K562 (cell line): Measurements from ENCODE around the gene LAT. TPM values are rescaled to one million over a fixed set of nuclear protein-coding genes. Genes with fewer than 3 reads are reported as not detected.

ENCODE experiments used
- ATF1 ChIP-seq, 2 experiments: fragments of 450-650 bp in 1 of 2; IDR thresholded peaks; 2 replicates each; pipeline ENCODE4 v1.6.1; 2016; ENCODE audit warnings: missing compliant biosample characterization in 1 of 2, missing genetic modification characterization in 1 of 2
- BRD9 ChIP-seq: fragments of 450-650 bp; IDR thresholded peaks from 2 replicates; pipeline ENCODE4 v1.6.1; 2018; ENCODE audit warnings: low read depth; ENCODE audit not compliant: partially characterized antibody
- CBX1 ChIP-seq: sonication (generic); IDR thresholded peaks from 2 replicates; pipeline ENCODE4 v1.6.1; 2016; ENCODE audit warnings: antibody characterized with exemption, low read depth, mild to moderate bottlenecking
- CBX3 ChIP-seq, 2 experiments: IDR thresholded peaks; 1 replicate in 1 of 2; 2 replicates in 1 of 2; pipeline ENCODE4 v1.6.1; 2012; ENCODE audit warnings: inconsistent platforms in 2 of 2, low read length in 2 of 2, borderline replicate concordance in 1 of 2, control low read depth in 1 of 2
- CHD4 ChIP-seq: fragments of 200-600 bp; sonication (generic); IDR thresholded peaks from 3 replicates; pipeline ENCODE4 v1.6.1; 2012; ENCODE audit warnings: low read depth, mild to moderate bottlenecking, mixed read lengths, low read length, inconsistent platforms; ENCODE audit not compliant: insufficient read depth, insufficient replicate concordance, poor library complexity, severe bottlenecking
- CREB5 ChIP-seq: fragments of 250-450 bp; sonication (Bioruptor Pico); IDR thresholded peaks from 2 replicates; pipeline ENCODE4 v1.5.0; 2020; ENCODE audit warnings: mild to moderate bottlenecking
- KLF16 ChIP-seq: IDR thresholded peaks from 2 replicates; pipeline ENCODE4 v1.6.1; 2016; ENCODE audit warnings: antibody characterized with exemption
- MAFG ChIP-seq: fragments of 450-650 bp; conservative IDR thresholded peaks from 2 replicates; pipeline ENCODE4 v1.6.1; 2016; ENCODE audit warnings: missing genetic modification characterization, missing compliant biosample characterization
- MAX ChIP-seq: sonication (generic); formaldehyde crosslinking; IDR thresholded peaks from 2 replicates; pipeline ENCODE4 v1.9.0; 2022; ENCODE audit warnings: mild to moderate bottlenecking, missing genetic modification reagents
- NFIC ChIP-seq: fragments of 450-650 bp; IDR thresholded peaks from 2 replicates; pipeline ENCODE4 v1.6.1; 2017; ENCODE audit warnings: mild to moderate bottlenecking, inconsistent platforms
- SMC3 ChIP-seq: conservative IDR thresholded peaks from 2 replicates; pipeline ENCODE4 v1.6.1; 2011; ENCODE audit warnings: low read depth, low read length, improper control_type of control experiment; ENCODE audit not compliant: insufficient read depth
- SP1 ChIP-seq: sonication (generic); formaldehyde crosslinking; IDR thresholded peaks from 2 replicates; pipeline ENCODE4 v1.8.1; 2022; ENCODE audit warnings: mild to moderate bottlenecking, missing genetic modification reagents
- TAF15 ChIP-seq: fragments of 200-400 bp; formaldehyde crosslinking; IDR thresholded peaks from 2 replicates; pipeline ENCODE4 v1.6.1; 2017; ENCODE audit warnings: mild to moderate bottlenecking, low read depth, low read length, moderate library complexity
- XRCC3 ChIP-seq: fragments of 450-650 bp; IDR thresholded peaks from 2 replicates; pipeline ENCODE4 v1.6.1; 2017; ENCODE audit warnings: mild to moderate bottlenecking, moderate library complexity
- ZBTB7A ChIP-seq: IDR thresholded peaks from 2 replicates; pipeline ENCODE4 v1.6.1; 2011; ENCODE audit warnings: low read depth, mild to moderate bottlenecking, low read length, moderate library complexity, borderline replicate concordance; ENCODE audit not compliant: control insufficient read depth
- polyA plus RNA-seq, 8 experiments: library from polyadenylated mRNA; depleted of rRNA in 4 of 8; stranded (reverse) in 5 of 8; unstranded in 3 of 8; fragments of >200 nt; fragmentation: Nextera tagmentation in 2 of 8; fragmentation: Illumina TruSeq in 1 of 8; extraction: Ambion mirVana in 2 of 8; extraction: Trizol in 1 of 8; gene quantifications; 2 replicates each; pipeline versions ENCODE4 v1.2.1 to v1.2.3, GENCODE V29; 2011 to 2014; ENCODE audit warnings: inconsistent platforms in 1 of 8, missing spikeins in 1 of 8
- total RNA-seq, 7 experiments: library from RNA; depleted of rRNA in 6 of 7; stranded (reverse); fragments of >200 nt in 6 of 7; fragmentation: Illumina TruSeq in 2 of 7; extraction: Trizol in 2 of 7; gene quantifications; 2 replicates each; pipeline versions ENCODE4 v1.2.1 to v1.2.3, GENCODE V29; 2011 to 2021; ENCODE audit warnings: low replicate concordance in 1 of 7
- TF ChIP-seq, protein P1 (sequence below): fragments of 450-650 bp; IDR thresholded peaks from 2 replicates; pipeline ENCODE4 v1.6.1; 2016; ENCODE audit warnings: mild to moderate bottlenecking
- TF ChIP-seq, protein P2 (sequence below): fragments of 450-650 bp; IDR thresholded peaks from 2 replicates; pipeline ENCODE4 v1.6.1; 2014; ENCODE audit warnings: low read depth, mild to moderate bottlenecking, moderate library complexity, borderline replicate concordance
- TF ChIP-seq, protein P3 (sequence below): IDR thresholded peaks from 2 replicates; pipeline ENCODE4 v1.6.1; 2011; ENCODE audit warnings: borderline replicate concordance, low read depth, mild to moderate bottlenecking, moderate library complexity, low read length; ENCODE audit not compliant: insufficient read depth, poor library complexity, severe bottlenecking

The LAT gene
- total and polyA plus RNA-seq, 9 of the 15 experiments (the other 6 are each of a cell fraction or from before 2014, with no cell fraction given) = 0.40 to 4.2 (median 1.3) TPM

GRCh38 chr16:28981517-28981916 is 3.3 kb upstream of the LAT start (continued):
- TF ChIP-seq, protein P1, sequence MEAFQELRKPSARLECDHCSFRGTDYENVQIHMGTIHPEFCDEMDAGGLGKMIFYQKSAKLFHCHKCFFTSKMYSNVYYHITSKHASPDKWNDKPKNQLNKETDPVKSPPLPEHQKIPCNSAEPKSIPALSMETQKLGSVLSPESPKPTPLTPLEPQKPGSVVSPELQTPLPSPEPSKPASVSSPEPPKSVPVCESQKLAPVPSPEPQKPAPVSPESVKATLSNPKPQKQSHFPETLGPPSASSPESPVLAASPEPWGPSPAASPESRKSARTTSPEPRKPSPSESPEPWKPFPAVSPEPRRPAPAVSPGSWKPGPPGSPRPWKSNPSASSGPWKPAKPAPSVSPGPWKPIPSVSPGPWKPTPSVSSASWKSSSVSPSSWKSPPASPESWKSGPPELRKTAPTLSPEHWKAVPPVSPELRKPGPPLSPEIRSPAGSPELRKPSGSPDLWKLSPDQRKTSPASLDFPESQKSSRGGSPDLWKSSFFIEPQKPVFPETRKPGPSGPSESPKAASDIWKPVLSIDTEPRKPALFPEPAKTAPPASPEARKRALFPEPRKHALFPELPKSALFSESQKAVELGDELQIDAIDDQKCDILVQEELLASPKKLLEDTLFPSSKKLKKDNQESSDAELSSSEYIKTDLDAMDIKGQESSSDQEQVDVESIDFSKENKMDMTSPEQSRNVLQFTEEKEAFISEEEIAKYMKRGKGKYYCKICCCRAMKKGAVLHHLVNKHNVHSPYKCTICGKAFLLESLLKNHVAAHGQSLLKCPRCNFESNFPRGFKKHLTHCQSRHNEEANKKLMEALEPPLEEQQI = 0 out of 2 replicates have a peak, but pooled peaks have one; percentile 17
- TF ChIP-seq SMC3 (peak; percentile 28; the same call in 1 of the 2 replicates), CHD4 (peak; percentile 12), XRCC3 (no peak), ATF1 (CRISPR knock-in tag; IDR thresholded peaks at IDR 0.05) (no peak), ATF1 (tag; IDR thresholded peaks at IDR 0.05) (0 out of 2 replicates have a peak, but pooled peaks have one; percentile 10), NFIC (peak; percentile 31; the same call in 1 of the 2 replicates), CREB5 (CRISPR knock-in tag) (no peak), SP1 (0 out of 2 replicates have a peak, but pooled peaks have one; percentile 50), MAX (no peak), KLF16 (0 out of 2 replicates have a peak, but pooled peaks have one; percentile 8), TAF15 (no peak), MAFG (no peak), ZBTB7A (peak; percentile 59; the same call in 1 of the 2 replicates), BRD9 (no peak), CBX3 (IDR thresholded peaks at IDR 0.05; ENCODE audit: borderline replicate concordance in 1 of 2, low read length in 2 of 2) (peak in 1 of 2 experiments; percentile 94; a peak in 2 of 3 replicates), CBX1 (0 out of 2 replicates have a peak, but pooled peaks have one; percentile 66)
- TF ChIP-seq, protein P2, sequence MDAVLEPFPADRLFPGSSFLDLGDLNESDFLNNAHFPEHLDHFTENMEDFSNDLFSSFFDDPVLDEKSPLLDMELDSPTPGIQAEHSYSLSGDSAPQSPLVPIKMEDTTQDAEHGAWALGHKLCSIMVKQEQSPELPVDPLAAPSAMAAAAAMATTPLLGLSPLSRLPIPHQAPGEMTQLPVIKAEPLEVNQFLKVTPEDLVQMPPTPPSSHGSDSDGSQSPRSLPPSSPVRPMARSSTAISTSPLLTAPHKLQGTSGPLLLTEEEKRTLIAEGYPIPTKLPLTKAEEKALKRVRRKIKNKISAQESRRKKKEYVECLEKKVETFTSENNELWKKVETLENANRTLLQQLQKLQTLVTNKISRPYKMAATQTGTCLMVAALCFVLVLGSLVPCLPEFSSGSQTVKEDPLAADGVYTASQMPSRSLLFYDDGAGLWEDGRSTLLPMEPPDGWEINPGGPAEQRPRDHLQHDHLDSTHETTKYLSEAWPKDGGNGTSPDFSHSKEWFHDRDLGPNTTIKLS = no peak
- TF ChIP-seq, protein P3, sequence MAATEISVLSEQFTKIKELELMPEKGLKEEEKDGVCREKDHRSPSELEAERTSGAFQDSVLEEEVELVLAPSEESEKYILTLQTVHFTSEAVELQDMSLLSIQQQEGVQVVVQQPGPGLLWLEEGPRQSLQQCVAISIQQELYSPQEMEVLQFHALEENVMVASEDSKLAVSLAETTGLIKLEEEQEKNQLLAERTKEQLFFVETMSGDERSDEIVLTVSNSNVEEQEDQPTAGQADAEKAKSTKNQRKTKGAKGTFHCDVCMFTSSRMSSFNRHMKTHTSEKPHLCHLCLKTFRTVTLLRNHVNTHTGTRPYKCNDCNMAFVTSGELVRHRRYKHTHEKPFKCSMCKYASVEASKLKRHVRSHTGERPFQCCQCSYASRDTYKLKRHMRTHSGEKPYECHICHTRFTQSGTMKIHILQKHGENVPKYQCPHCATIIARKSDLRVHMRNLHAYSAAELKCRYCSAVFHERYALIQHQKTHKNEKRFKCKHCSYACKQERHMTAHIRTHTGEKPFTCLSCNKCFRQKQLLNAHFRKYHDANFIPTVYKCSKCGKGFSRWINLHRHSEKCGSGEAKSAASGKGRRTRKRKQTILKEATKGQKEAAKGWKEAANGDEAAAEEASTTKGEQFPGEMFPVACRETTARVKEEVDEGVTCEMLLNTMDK = peak; percentile 55
